ENCODE results near the gene FSD1L.

The FSD1L gene

GRCh38 chr9:105447814-105448812 is at the start of gene FSD1L:
TSS of gene FSD1L (plus strand) at chr9:105448034. CDS start at chr9:105448221, 187 bp downstream.
- peak; percentile 68 to 74 (median 68) for DNase-seq (ENCODE audit: low read depth in 3 of 3)

- no peak for DNase-seq (ENCODE audit: low read depth in 3 of 3)
Measured at GRCh38 chr9:105399117-105399516, 48.7 kb upstream of the FSD1L start.

DNA sequence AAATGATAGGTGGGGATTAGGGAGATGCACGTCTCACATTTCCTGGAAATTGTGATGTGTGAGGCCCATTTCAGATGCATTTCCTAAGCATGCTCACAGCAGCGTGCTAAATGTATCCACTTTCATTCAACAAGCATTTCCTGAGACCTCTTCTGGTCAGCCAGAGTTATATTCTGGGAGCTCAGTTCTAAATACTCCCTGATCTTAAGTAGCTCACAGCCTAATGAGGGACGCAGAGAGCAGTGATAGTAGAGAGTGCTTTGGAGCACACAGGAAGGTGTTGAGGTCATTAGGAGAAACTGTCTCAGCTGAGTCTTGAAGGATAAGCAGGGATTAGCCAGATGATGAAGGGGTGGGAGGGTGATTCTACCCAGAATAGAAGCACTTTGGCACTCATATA is 46.2 kb upstream of the FSD1L start:
- DNase-seq (ENCODE audit: low read depth in 3 of 3): no peak

DNA sequence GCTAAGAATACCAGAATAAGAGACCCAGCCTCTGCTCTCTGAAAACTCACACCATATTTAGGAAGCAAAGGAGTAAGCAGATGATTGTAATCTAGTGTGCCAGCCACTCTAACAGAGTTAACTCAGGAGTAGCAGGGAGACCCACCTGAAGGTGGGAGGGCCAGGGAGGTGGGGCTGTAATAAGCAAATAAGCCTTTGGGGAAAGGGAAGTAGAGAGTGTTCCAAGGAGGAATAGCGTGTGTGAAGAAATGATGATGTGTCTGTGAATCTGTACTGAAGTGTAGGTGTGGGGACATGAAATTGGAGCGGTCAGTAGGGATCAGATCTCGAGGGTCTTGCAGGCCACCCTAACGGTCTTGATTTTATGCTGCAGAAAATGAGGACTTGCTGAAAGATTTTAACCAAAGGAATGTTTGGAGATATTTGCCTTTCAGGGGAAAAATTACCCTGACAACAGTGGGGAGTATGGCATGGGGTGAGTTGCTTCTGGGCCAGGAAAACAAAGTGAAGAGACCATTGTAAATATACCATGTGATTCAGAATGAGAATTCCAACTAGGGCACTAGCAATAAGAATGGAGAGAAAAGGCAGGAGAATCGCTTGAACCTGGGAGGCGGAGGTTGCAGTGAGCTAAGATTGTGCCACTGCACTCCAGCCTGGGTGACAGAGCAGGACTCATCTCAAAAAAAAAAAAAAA is 44.1 kb upstream of the FSD1L start:
- no peak for DNase-seq (ENCODE audit: low read depth in 3 of 3)

- no peak for DNase-seq (ENCODE audit: low read depth in 3 of 3)
Measured at GRCh38 chr9:105405514-105406131, 42.2 kb upstream of the FSD1L start.

DNA sequence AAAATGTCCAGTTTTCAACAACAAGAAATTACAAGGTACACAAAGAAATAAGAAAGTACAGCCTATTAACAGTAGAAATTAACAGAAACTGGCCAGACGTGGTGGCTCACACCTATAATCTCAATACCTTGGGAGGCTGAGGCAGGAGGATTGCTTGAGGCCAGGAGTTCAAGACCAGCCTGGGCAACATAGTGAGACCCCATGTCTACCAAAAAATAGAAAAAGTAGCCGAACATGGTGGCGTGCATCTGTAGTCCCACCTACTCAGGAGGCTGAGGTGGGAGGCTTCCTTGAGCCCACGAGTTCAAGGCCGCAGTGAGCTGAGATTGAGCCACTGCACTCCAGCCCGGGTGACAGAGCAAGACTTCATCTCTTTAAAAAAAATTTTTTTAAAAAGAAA is 41.5 kb upstream of the FSD1L start:
- no peak for DNase-seq (ENCODE audit: low read depth in 3 of 3)

DNA sequence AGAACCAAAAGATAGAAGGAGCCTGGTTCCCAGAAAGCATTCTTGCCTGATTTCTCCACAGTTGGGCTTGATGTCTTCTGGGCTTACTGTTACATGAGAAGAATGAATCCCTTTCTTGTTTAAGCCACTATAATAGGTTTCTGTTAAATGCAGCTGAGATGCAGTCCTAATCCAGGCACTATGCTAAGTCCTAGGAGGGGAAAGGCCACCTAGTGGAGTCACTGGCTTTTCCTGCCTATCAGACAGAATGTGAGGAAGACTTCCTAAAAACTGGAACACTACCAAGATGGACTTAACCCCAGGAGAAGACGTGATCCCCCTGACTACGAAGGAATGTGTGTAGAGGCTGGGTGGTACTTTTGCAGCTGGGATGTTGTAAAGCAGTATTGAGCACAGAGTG is 34.3 kb upstream of the FSD1L start:
- no peak for DNase-seq (ENCODE audit: low read depth in 3 of 3)

- DNase-seq (ENCODE audit: low read depth in 3 of 3): peak in 2 of 3 experiments; percentile 15 to 43
Measured at GRCh38 chr9:105414947-105415661, 32.7 kb upstream of the FSD1L start.

DNA sequence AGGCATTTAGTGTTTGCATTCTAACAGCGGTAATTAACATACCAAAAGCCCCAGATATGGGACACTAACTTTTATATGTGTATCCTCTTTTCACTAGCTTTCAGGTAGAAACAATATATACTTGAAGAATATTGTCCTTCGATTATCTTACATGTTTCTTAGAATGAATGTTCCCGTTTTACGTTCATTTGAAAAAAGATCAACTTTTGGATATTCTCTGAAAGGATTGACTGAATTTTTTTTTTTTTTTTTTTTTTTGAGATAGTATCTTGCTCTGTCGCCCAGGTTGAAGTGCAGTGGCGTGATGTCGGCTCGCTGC is 32.2 kb upstream of the FSD1L start:
- DNase-seq (ENCODE audit: low read depth in 3 of 3): no peak

GRCh38 chr9:105416840-105417239 is 31.0 kb upstream of the FSD1L start:
- DNase-seq (ENCODE audit: low read depth in 3 of 3): no peak

- no peak for DNase-seq (ENCODE audit: low read depth in 3 of 3)
Measured at GRCh38 chr9:105418588-105419500, 29.0 kb upstream of the FSD1L start.

DNA sequence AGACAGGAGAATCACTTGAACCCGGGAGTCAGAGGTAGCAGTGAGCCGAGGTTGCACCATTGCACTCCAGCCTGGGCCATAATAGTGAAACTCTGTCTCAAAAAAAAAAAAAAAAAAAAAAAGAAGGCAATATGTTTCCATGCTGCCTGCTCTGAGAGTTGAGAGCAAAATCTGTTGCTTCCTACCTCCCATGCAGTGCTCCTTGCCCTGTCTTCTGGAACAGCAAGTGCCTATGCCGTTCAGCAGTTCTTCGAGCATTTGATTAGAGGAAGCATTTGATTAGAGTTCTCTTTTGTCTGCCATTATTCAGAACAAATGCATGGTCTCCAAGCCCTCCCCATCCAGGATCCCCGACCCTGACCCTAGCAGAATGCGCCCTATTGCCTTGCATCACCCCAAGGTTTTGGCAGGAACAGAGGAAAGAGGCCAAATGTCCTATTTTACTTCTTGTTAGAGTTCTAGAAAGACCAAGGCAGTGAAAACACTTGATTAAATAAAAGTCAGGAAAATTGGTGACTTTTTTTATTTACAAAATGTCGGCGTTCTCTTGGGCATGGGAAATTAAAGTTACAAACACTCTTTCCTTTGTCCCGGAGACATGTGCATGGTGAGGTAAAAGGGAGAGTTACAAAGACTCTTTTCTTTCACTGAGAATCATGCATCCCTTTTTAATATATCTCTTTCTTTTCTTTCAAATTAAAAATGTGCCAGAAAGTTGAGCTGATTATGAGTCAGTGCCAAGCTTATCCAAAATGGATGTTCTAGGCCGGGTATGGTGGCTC is 27.8 kb upstream of the FSD1L start:
- no peak for DNase-seq (ENCODE audit: low read depth in 3 of 3)

DNA sequence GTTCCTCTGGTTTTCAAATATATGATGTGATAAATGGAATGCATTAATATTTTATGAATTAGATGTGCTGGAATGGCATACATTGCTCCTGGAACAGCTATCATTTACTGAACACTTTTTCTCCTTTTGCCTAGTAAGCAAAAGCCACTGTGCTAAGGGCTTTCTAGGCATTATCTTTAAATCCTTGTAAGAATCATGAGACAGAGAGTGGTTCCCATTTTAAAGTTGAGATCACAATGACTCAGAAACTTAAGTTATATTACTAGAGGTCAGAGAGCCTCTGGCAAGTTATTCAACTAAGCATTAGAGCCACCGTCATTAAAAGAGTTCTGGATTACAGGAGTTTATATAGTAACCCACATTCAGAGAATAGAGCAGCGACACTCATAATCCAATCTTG is 26.7 kb upstream of the FSD1L start:
- DNase-seq (ENCODE audit: low read depth in 3 of 3): no peak

DNA sequence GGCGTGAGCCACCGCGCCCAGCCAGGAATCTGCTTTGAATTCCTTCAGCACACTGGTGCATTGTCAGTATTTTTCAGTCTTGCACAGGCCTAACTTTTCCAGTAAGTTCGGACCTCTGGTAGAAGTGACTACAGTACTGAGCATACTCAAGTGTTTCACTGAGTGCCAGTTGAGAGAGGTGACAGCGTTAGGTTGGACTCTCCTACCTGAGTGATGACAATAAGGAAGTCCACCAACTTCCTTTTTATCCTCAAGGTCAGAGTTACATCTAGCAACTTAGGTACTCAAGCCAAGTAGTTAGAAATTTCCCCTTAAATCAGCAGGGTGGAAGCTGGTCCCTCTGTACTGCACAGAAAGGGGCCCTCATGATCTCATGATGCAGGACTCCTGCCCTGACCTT is 26.0 kb upstream of the FSD1L start:
- no peak for DNase-seq (ENCODE audit: low read depth in 3 of 3)

GRCh38 chr9:105425816-105426433 is 21.9 kb upstream of the FSD1L start:
- no peak for DNase-seq (ENCODE audit: low read depth in 3 of 3)

- DNase-seq (ENCODE audit: low read depth in 3 of 3): no peak
Measured at GRCh38 chr9:105426657-105427056, 21.2 kb upstream of the FSD1L start.

- no peak for DNase-seq (ENCODE audit: low read depth in 3 of 3)
Measured at GRCh38 chr9:105431424-105432246, 16.2 kb upstream of the FSD1L start.

- DNase-seq (ENCODE audit: low read depth in 3 of 3): no peak
Measured at GRCh38 chr9:105432247-105432842, 15.5 kb upstream of the FSD1L start.
